Hepatic stellate cell (primary cell): ENCODE data around the gene OPN1LW.
A peak's percentile ranks its signal among the peaks of the same experiment; 100 is the strongest.
"Not testable (repeated sequence)": the region's sequence is repeated elsewhere in the genome, so short reads cannot be mapped to it uniquely, and the experiment has no call there.

Experiments
- DNase-seq: peaks from one replicate; pipeline ENCODE4 v3.0.0; 2011; ENCODE audit warnings: low spot score

The OPN1LW gene

DNA sequence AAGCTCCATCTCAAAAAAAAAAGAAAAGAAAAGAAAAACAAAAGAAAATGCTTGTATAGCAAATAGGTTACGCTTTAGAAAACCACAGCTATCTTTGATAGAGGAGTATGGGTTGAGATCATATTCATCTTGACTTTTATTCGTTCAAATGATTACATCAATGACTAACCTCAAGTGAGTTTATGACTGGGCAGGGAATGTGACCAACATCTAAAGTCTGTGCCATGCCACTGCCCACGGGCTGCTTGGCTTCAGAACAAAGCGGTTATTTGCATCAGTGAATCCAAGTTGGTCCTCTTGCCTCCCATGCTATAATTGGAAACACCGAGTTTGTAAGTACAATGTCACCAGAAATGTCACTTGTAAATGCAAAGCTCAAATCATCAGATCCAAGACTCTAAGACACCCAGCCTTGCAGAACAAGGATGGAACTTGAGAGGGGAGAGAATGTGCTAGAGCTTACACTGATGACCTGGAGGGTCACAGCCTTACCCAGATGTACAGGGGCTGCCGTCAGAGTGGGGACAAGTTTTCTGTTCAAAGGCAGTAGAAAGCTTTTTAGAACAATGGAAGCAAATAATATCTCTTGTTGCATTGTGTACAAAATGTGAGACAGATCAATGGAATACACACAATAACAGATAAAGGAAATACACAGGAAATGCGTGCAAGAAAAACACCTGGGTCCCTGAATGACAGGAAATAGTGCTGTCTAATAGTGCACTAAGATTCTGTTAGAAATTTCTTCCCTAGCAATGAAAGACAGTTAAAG is 8.4 kb upstream of the OPN1LW start:
- DNase-seq: no peak

DNA sequence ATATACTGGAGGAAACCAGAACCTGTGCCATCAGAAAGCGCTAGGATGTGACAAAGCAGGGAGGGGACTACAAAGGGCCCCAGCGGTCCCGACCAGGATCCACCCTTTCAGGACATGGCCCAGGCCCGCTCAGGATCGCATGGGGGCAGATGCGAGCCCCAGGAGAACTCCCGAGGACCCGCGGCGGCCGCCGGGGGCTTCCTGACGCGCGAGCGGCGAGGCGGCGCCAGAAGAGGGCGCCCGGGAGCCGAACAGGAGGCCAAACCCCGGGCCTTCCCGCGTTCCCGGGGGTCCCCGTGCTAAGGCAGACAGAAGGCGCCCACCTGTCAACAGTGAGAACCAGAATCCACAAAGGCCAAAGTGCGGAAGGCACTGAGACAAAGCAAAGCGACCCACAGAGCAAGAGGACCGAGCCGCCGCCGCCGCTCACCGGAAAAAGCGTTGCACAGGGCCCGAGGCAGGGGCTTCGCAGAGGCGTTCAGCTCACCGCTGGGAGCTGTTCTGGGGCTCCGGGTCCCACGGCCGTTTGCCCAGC is 7.3 kb upstream of the OPN1LW start:
- DNase-seq: peak; percentile 52

DNA sequence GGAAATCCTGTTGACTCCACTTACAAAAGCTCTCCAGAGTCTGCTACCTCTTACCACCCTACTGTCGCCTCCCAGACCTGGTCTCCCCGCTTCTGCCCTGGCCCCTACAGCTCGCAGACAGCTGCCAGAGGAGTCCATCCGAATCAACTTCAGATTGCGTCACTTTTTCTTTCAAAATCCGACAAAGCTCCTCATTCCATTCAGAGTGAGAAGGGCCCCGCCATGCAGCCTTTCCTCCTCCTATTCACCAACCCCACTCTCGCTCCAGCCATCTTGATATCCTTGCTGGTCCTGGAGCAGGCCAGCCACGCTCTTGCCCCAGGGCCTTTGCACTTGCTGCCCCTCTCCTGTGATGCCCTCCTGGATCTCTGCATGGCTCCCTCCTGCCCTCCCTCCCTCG is 5.2 kb upstream of the OPN1LW start:
- DNase-seq: no peak

DNA sequence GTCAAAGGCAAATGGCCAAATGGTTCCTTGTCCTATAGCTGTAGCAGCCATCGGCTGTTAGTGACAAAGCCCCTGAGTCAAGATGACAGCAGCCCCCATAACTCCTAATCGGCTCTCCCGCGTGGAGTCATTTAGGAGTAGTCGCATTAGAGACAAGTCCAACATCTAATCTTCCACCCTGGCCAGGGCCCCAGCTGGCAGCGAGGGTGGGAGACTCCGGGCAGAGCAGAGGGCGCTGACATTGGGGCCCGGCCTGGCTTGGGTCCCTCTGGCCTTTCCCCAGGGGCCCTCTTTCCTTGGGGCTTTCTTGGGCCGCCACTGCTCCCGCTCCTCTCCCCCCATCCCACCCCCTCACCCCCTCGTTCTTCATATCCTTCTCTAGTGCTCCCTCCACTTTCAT is 3.8 kb upstream of the OPN1LW start:
- no peak for DNase-seq

DNA sequence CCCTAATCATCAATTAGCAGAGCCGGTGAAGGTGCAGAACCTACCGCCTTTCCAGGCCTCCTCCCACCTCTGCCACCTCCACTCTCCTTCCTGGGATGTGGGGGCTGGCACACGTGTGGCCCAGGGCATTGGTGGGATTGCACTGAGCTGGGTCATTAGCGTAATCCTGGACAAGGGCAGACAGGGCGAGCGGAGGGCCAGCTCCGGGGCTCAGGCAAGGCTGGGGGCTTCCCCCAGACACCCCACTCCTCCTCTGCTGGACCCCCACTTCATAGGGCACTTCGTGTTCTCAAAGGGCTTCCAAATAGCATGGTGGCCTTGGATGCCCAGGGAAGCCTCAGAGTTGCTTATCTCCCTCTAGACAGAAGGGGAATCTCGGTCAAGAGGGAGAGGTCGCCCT is 3.3 kb upstream of the OPN1LW start:
- no peak for DNase-seq

DNA sequence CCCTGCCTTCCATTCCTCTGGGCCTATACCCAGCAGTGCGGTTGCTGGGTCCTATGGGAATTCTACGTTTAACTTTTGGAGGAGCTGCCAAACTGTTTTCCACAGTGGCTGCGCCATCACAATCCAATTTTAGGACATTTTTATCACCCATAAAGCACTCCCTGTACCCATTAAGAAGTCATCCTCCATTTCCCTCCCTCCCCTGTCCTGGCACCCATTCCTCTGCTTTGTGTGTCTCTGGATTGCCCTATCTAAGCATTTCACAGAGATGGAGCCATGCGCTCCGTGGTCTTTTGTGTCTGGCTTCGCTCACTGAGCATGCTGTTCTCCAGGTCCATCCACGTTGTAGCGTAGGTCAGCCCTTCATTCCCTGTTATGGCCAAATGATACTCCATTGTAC is 1.7 kb upstream of the OPN1LW start:
- DNase-seq: no peak

DNA sequence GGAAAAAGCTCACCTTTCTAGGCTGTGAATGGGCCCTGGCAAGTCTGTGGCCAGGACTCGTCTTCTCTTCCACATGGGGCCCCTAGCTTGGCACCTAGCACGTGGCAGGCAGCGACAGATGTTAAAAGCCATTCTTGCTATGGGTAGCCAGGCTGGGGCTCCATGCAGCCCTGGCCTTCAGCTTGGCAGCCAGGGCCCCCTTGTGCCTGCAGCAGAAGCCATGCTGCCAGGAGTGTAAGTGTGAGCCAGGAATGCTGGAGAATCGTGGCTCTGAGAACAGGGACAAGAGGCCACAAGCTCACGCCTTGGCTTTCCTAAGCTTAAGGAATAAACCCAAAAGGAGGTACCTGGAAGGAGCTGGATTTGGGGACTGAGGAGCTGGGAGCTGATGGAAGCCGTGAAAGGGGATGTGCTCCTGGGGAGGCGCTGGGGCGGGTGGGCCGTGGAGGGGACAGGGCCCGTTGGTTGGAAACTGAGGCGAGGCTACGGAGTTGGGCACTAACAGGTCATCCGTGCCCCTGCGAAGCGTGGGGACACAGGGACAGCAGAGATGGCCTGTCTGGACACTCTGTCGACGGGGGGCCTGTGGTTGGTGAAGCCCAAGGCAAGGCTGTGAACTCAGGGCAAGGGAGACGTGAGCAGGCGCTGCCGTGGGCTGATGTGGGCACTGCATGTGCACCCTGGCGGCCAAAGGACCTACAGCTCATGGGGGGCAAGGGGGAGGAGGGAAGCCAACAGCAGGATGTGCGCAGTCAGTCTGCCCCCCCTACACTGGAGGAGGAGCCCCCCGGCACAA is 895 bp upstream of the OPN1LW start:
- no peak for DNase-seq

DNA sequence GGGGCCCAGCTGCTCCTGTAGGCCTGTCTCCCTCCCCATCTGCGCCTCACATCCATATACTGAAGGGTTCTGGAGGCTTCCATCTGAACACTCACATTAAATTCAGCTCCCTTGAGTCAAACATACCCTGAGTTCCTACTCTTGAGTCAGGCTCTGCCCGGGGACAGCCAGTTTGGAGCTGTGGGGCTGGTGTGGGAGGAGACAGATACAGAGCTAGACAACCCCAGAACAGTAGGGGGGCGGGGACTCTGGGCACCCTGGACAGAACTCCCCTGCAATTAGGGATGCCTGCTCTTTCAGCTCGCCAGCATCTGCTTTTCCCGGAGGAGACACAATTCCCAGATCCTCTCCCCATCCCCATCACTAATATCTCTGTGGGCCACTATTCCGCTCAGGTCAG is 7.0 kb downstream of the OPN1LW start:
- not testable (repeated sequence) for DNase-seq

DNA sequence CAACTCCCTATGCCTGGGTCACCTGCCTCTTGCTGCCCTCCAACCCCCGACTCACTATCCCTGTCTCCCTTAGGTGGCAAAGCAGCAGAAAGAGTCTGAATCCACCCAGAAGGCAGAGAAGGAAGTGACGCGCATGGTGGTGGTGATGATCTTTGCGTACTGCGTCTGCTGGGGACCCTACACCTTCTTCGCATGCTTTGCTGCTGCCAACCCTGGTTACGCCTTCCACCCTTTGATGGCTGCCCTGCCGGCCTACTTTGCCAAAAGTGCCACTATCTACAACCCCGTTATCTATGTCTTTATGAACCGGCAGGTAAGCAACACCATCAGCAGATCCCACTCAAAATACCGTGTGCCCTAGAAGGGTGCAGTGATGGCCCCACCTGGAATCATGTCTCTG is 12.2 kb downstream of the OPN1LW start:
- DNase-seq: not testable (repeated sequence)

DNA sequence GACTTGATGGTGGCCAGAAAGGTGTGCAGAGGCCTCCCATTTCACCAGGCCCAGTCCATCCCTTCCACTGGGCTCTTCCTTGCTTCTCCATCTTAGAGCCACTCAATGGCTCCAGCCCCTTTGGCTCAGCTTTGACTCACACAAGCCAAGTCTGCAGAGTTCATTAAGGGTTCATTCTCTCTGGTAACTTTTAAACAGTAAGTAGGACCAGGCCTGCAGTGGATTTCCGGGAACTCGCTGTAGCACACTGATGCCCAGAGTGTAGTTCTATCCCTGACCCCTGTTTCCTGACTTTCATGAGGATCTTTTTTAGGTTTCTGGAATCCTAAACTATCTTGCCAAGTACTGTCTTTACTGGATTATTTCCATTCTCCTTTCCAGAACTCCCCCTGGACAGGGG is 13.2 kb downstream of the OPN1LW start:
- not testable (repeated sequence) for DNase-seq

DNA sequence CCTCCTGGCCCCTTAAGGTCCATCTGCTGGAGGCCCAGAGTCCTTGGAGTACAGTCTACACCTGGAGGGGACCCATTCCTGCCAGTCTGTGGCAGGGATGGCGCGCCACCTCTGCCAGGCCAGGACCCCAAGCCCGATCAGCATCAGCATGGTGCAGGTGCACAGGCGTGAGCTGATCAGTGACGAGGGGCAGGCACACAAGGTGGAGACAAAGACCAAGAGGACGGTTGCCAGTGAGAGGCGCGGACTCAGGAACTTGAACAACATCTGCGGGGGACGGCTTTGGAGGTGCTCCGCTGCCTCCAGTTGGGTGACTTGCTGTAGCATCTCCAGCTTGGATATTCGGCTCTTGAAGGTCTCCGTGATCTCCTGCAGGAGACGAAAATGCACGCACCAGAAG is 15.3 kb downstream of the OPN1LW start:
- not testable (repeated sequence) for DNase-seq

DNA sequence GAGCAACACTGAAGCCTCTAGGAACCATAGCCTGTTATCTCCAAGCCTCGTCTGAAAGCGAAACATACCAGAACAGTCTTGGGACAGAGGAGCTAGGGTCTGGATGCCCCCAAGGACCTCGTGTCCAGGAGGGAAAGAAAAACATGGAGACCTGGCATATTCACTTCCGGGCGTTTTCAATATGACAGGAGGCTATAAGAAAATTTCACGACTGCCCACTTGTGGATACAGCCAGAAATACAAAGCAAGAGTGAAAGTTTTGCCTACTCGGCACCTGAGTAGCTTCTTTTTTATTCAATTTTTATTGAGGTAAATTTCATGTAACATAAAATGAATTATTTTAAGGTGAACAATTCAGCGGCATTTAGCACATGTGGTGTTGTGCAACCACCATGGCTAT is 20.9 kb downstream of the OPN1LW start:
- DNase-seq: not testable (repeated sequence)

DNA sequence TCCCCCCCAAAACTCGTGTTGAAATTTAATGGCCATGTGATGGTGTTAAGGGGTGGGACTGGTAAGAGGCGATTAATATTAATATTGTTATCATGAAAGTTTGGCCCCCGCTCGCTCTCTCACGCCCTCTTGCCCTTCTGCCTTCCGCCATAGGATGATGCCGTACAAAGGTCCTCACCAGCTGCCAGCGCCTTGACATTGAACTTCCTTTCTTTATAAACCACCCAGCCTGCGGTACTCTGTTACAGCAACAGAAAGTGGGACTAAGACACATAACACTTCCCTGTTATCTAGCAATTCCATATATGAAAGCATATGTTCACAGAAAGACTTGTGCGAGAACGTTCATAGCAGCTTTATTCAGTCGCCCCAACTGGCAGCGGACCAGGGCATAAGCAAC is 24.3 kb downstream of the OPN1LW start:
- DNase-seq: not testable (repeated sequence)

DNA sequence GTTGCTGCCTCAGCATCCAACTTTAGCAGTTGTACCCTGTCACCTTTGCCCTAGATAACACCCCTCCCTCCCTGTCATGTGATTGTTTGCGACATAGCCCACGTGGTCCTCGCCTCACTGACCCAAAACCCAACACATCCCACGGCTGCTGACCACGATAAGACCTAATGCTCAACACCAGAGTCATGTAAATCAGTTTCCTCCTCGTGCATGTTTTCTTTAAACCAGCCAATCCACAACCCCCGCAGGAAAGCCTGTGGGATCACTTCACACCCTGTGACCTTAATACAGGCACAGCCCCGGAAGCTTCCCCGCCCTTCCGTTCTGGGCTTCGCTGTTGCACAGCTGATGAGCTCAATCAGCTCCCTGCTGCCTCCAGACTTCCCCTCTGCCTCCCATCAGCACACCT is 28.5 kb downstream of the OPN1LW start:
- DNase-seq: not testable (repeated sequence)

DNA sequence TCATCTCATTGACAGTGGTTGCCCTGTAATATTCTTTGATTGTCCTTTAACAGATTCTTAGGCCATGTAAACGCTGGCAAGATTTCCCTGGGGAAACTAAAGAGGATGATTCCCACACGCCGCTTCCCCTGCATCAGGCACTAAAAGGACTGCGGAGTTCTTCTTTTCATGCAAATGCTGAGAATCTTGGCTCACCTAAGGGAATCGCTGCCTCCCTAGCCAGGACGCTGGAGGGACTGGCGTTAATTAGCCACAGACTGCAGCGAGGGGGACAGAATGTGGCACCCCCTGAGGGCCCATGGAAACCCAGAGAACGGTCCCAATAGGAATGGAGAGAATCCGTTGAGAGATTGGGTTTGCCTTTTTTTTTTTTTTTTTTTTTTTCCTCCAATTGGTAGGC is 30.3 kb downstream of the OPN1LW start:
- DNase-seq: not testable (repeated sequence)

DNA sequence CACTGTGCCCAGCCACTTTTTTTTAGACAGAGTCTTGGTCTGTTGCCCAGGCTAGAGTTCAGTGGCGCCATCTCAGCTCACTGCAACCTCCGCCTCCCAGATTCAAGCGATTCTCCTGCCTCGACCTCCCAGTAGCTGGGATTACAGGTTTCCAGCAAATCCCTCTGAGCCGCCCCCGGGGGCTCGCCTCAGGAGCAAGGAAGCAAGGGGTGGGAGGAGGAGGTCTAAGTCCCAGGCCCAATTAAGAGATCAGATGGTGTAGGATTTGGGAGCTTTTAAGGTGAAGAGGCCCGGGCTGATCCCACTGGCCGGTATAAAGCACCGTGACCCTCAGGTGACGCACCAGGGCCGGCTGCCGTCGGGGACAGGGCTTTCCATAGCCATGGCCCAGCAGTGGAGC is 38.3 kb downstream of the OPN1LW start, which contains the start of gene OPN1MW:
OPN1MW (plus strand) TSS at position 301 of the 400 bp plus-strand sequence; CDS start at position 383, 82 bp downstream.
- not testable (repeated sequence) for DNase-seq

DNA sequence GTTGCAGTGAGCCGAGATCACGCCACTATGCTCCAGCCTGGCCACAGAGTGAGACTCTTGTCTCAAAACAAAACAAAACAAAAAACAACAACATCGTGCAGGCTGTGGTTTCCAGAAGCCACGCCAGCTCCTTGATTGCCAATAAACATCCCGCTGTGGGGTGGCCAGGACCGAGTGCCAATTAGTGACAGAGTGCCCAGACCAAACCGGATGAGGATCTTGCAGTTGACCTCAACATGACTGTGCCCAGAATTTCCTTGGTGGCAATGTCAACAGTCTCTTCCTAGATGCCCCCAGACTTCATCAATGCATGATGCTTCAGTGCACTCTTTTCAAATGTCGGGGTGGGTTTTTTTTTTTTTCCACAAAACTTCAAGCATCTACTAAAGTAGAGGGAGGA is 39.8 kb downstream of the OPN1LW start:
- not testable (repeated sequence) for DNase-seq

DNA sequence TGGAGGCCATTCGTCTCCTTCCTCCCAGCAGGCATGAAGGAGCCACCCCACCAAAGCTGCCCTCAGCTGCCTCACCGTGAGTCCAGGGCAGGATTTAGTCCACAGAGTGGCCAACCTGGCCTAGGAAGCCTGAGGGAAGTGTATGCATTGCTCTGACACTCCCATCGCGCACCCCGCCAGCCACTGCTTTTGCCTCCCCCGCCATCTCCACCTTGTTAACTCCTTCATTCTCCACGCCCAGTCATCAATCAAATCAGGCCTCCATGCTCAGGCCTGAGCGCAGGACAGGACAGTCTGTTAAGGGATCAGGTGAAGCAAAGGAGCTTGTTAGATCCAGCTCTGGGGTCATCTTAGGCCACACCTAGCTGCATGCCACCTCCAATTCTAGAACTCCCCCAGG is 48.8 kb downstream of the OPN1LW start:
- DNase-seq: not testable (repeated sequence)

DNA sequence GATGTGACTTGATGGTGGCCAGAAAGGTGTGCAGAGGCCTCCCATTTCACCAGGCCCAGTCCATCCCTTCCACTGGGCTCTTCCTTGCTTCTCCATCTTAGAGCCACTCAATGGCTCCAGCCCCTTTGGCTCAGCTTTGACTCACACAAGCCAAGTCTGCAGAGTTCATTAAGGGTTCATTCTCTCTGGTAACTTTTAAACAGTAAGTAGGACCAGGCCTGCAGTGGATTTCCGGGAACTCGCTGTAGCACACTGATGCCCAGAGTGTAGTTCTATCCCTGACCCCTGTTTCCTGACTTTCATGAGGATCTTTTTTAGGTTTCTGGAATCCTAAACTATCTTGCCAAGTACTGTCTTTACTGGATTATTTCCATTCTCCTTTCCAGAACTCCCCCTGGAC is 50.3 kb downstream of the OPN1LW start:
- not testable (repeated sequence) for DNase-seq

DNA sequence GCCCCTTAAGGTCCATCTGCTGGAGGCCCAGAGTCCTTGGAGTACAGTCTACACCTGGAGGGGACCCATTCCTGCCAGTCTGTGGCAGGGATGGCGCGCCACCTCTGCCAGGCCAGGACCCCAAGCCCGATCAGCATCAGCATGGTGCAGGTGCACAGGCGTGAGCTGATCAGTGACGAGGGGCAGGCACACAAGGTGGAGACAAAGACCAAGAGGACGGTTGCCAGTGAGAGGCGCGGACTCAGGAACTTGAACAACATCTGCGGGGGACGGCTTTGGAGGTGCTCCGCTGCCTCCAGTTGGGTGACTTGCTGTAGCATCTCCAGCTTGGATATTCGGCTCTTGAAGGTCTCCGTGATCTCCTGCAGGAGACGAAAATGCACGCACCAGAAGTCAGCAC is 52.4 kb downstream of the OPN1LW start:
- DNase-seq: not testable (repeated sequence)
